ENCODE data around the gene COQ5. TPM values are rescaled to one million over a fixed set of nuclear protein-coding genes. Genes with fewer than 3 reads are reported as not detected.
"Not testable (repeated sequence)": the region's sequence is repeated elsewhere in the genome, so short reads cannot be mapped to it uniquely, and the experiment has no call there.

COQ5 gene
- total RNA-seq, 1 experiment from 2014 or later, result 30.2 TPM

DNA sequence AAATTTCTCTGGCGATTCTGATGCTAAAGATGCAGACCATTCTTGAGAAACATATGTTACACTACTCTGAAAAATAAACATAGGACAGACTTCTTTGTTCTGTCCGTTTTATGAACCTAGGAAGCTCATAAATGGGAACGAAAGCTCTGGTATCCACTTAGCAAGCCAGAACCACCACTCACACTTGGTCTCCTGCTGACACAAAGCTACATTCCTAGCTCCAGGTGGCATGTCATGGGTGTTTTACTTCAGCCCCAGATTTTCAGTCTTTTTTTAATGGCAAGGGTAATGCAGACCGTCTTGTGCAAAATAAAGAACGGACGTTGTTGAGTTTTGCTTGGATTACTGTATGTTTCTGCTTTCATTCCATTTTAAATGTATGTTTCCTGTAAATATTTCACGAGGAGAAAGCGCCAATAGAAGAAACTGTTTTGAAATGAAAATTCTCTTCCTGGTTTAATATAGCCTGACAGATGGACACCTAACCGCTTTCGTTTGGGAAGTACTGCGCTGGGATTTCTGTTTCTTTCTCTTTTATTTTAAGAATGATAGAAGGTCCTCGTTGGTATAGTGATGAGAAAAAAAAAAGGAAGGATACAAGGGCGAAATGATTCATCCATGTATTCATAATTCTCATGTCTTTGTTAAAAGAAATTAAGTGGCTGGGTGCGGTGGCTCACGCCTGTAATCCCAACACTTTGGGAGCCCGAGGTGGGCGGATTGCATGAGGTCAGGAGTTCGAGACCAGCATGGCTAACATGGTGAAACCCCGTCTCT, 871 bp upstream of the COQ5 start:
- DNase-seq (ENCODE audit: low spot score), result peak; percentile 32

DNA sequence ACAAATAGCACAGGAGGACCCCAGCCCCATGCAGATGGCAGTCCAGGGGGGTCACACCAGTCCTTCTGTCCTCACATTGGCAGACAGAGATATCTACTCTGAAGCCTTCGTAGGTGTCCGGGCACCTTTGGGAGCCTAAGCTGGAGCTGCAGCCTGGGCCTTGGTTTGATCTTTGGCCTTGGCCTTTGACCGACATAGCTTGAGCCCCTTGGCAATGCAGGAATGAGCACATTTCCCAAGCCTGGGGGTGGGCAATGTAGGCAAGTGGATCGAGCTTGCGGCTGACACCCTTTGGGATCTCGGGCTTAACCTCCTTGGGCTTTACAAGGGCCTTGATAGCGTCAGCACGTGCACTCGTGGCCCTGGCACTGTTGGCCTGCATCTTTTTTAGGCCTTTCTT, 6.4 kb downstream of the COQ5 start:
- no peak for DNase-seq (ENCODE audit: low spot score)

DNA sequence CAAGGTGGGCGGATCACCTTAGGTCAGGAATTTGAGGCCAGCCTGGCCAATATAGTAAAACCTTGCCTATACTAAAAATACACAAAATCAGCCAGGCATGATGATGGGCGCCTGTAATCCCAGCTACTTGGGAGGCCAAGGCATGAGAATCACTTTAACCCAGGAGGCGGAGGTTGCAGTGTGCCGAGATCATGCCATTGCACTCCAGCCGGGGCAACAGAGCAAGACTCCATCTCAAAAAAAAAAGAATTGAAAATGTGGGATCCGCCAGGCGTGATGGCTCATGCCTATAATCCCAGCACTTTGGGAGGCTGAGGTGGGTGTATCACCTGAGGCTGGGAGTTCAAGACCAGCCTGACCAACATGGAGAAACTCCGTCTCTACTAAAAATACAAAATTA, 9.6 kb downstream of the COQ5 start:
- DNase-seq (ENCODE audit: low spot score), result not testable (repeated sequence)

DNA sequence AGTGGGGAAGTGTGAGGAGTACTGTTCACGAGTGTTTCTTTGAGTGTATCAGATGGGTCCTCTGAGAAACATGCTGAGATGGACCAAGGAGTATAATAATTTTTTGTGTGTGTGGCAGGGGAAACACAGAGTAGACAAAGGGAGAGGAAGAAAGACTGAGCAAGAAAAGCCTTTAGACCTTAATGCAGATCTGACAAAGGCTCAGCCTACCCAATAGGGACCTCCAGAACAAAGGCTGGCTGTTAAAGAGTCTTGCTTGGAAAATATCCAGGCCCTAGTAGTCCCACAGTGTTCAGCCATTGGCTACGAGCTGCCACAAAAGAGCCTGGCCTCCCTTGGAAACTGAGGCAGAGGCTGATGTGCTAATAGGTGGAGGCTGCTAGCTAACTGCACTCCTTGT, 13.5 kb downstream of the COQ5 start:
- DNase-seq (ENCODE audit: low spot score), result no peak

DNA sequence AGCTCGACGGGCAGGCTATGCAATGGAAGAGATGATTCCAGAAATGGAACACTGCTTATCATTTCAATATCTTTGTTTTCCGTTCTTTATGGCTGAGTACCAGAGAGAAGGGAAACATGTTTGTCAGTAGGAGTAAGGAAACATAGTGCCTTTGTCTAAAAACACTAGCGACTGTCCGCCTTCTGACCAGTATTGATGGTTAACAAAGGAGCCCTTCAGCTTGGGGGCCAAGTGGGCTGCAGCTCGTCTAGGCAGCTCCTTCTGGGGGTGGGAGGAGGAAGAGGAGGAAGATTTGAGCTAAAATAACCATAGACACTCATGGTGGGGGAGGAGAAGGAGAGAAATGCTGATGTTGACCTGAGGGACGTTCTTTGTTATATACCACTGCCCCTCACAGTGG, 15.0 kb downstream of the COQ5 start:
- no peak for DNase-seq (ENCODE audit: low spot score)

DNA sequence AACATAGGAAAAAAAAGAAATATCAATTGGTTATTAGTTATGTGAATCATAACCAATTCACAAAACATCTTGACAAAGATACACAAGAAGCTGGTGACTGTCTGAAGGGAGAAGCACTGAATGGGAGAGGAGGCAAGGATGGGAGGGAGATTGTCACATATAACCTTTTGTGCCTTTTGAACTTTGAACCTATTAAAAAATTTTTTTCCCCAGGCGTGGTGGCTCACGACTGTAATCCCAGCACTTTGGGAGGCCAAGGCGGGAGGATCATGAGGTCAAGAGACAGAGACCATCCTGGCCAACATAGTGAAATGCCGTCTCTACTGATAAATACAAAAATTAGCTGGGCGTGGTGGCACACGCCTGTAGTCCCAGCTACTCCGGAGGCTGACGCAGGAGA, 20.4 kb downstream of the COQ5 start:
- DNase-seq (ENCODE audit: low spot score), result no peak

DNA sequence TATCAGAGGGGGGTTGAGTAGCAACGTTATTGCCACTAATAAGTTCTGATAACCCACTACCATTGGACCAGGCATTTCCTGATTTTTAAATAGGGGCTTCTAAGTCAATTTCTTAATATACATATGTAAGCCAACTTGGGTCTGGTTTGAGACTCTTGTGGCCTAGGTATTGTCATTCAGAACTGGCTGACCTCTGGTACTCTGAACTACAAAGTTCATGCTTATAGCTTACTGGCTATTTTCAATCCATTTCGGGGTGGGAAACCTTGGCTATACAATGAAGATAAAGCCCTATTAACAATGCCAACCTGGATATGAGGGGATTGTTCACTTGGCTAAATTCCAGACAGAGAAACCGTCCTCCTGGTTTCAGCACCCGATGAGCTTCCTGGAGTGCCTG, 24.4 kb downstream of the COQ5 start:
- no peak for DNase-seq (ENCODE audit: low spot score)

- DNase-seq (ENCODE audit: low spot score), result no peak
Observed at GRCh38 chr12:120500581-120500980, 28.4 kb downstream of the COQ5 start.

DNA sequence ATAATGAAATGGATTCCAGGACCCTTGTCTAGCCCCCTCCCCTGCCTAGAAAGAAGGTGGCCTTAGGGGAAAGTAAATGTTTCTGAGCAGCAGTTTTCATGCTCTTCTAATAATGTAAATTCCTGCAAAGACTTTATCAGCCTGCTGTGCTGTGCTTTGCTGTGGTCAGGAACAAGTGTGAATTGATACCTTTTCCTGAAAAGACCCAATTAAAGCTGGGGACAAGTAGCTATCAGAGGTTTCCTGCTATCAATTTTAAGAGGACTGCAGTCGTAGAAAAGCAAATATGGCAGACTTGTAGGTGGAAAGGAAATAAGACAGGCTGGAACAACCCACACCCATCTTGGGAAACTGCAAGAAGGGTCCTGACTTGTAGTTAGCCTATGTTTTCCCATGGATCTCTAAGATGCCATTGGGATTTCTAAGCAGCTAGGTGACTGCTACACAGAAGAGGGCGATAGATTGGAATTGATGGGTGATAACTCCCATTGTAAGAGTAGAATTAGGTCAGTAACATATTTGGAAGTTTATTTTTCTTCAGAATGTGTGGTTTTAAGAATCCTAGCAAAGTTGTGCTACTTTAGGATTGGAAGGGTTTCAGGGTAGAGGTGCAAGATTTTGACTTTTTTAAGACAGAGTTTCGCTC, 30.0 kb downstream of the COQ5 start:
- no peak for DNase-seq (ENCODE audit: low spot score)

DNA sequence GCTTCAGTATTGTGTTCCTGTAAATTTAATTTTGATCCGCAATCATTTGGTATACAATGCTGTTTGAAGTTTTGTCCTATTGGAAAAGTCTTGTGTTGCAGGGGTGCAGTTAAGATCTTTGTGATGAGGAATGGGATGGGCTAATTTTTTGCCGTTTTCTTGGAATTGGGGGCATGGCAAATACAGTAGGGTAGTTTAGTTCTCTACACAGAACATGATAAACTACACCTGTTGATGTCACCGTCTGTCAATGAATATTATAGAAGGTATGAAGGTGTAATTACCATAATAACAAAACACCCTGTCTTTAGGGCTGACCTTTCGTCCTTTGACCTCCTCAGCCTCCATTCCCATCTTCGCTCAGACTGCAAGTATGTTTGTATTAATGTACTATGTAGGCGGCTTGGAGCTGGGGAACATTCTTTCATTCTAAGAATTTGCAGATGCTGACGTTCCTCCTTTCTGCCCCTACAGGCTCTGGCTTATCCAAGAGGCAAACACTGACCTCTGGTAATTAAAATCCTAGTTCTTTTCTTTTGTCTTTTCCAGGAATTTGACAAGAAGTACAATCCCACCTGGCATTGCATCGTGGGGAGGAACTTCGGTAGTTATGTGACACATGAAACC, 31.3 kb downstream of the COQ5 start:
- no peak for DNase-seq (ENCODE audit: low spot score)

DNA sequence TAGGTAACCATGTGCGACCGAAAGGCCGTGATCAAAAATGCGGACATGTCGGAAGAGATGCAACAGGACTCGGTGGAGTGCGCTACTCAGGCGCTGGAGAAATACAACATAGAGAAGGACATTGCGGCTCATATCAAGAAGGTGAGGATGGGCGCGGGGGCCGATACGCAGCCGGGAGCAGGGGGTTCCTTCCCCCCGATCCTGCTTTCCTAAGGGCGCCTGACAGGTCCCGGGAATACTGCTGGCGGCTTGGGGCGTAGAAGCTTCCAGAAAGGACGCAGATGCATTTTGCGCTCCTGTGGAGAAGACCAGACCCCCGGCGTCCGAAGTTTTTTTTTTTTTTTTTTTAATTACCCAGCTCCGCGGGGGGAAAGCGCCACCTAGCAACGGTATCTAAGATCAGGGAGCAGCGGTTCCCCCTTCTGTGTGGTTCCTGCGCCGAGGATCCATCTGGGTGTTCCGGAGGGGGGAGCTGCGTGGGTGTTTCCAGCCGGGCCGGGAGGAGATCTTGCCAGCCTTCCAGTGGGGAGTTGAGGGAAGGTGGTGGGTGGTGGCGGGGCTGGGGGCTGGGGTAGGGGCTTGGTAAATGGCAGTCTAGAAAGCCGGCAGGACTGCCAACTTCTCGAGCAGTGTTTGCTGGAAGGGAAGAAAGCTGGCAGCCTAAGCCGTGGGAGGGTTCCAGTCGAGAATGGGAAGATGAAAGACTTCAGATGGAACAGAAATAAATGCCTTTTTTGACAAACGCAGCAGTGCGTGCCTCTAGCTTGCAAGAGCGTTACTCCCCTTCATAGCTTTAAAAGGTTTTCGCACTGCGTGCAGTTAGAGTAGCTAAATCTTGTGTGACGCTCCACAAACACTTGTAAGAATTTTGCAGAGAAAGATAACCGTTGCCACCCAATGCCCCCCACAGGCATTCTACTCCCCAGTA, 32.3 kb downstream of the COQ5 start:
- peak; percentile 14 for DNase-seq (ENCODE audit: low spot score)

DNA sequence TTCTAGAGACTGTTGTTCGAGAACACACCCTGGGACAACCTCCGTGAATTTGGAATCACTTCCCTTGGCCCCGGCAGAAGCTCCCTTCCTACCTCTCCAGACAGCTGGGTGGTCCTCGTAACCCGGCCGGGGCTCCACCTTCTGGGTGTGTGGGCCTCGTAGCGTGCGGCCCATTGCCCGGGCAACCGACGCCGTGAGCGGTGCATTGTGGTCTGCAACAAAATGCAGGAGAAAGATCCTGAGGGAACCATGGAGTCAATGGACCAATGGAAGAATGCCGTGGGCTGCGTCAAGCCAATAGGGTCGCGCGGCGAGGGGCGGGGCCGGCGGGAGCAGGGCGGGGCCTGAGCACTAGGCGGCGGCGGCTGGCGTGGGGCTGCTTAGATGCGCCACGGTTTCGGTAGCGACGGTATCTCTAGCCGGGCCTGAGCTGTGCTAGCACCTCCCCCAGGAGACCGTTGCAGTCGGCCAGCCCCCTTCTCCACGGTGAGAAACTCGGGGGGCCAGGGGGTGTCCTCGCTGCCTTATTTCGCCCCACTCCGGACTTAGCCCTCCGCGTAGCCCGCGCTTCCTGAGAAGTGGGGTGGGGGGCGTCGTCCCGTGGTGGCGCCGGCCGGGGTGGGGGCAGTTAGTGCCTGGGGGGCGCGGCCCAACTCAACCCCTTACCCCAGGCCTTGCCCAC, 33.1 kb downstream of the COQ5 start, which contains the start of gene DYNLL1:
TSS of gene DYNLL1 (plus strand) at position 383 of the 682 bp plus-strand sequence. CDS start 309 bp downstream, outside the sequence.
- DNase-seq (ENCODE audit: low spot score), result peak; percentile 90

- no peak for DNase-seq (ENCODE audit: low spot score)
Observed at GRCh38 chr12:120495186-120495730, 33.7 kb downstream of the COQ5 start.

DNA sequence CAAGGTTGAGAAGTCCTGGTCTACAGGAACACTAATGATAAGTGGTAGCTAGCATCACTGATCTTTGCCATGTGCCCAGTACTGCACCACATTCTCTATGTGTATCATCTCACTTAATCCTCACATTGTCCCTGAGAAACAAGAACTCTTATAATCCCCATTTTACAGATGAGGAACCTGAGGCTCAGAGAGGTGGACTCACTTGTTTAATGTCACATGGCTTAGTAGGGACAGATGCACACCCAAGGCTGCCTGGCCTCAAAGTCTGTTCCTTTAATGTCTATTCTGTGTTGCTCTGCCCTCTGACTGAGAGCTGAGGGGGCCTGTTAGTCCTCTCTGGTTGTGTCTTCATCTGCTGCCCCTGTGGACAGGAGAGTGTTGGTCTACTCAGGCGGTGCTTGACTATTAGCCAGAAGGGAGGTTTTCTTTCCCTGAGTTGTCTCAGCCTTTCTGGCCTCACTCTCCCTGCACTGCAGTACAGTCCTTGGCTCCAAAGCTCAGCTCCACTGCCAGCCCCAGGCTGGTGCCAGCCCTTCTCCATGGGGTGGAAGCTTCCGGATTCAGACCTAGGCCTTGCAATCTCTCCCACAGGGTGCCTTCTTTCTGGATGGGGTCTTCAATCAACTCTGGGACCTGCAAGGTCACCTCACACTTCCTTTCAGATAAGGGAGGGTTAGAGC, 38.0 kb downstream of the COQ5 start:
- no peak for DNase-seq (ENCODE audit: low spot score)

DNA sequence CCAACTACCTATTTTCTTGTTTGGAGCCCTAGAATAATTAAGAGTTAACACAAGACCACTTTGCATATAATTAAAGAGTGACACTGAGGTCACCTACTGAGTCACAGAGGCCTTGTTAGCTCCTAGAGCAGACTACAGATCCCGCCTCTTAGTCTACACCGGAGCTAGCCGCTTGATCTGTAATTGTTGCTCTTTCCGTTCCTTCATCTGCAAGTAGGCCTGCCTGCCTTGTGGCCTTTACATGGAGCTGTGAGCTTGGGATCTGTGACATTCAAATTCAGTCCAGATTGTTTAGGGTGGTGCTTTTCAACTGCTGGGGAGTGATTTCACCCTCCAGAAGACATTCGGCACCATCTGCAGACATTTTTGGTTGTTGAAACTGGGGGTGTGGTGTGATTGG, 38.6 kb downstream of the COQ5 start:
- no peak for DNase-seq (ENCODE audit: low spot score)

GRCh38 chr12:120489018-120489417, 39.9 kb downstream of the COQ5 start:
- peak; percentile 73 for DNase-seq (ENCODE audit: low spot score)

DNA sequence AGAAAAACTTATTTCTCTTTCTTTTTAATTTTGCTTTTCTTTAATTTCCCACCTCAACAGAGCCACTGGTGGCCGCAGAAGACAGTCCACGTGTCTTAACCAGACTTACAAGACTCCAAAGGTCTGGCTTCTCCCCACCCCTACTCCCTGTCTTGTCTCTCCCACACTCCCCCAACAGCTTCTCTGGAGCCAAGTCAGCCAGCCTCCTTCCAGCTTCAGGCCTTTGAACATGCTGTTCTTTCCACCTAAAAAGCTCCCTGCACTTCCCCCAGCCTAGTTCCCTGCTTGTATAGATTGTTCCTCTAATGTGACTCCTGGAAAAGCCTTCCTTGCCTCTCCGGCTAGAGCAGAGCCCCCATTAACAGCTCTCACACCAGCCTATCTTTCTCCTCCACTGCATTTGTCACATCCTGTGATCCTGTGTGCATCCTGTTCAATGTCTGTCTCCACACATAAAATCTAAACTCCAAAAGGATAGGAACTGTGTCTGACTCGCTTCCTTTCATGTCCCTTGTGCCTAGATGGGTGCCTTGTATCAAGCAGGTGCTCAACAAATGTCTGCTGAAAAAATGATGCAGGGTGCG, 40.8 kb downstream of the COQ5 start:
- no peak for DNase-seq (ENCODE audit: low spot score)

DNA sequence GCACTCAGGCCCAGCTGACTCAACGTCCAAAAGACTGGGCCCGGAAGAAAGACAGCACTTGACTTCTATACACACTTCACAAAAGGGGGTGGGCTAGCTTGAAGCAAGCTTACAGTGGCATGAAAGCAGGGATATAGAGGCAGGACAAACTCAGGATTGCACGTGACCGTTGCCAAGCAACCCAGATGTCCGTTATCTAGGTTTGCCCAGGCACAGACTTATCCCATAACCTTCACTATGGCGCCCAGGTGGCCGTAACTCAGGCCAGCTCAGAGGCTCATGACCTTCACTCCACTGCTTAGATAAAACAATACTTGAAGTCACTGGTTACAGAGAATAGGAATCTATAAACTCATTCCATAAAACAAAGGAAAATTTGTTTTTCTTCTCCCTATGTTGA, 41.4 kb downstream of the COQ5 start:
- not testable (repeated sequence) for DNase-seq (ENCODE audit: low spot score)

- DNase-seq (ENCODE audit: low spot score), result no peak
Observed at GRCh38 chr12:120485961-120486881, 42.7 kb downstream of the COQ5 start.

Data from A172 (cell line).